Measurements from ENCODE around the gene KCNMB2.

Gene KCNMB2

DNA sequence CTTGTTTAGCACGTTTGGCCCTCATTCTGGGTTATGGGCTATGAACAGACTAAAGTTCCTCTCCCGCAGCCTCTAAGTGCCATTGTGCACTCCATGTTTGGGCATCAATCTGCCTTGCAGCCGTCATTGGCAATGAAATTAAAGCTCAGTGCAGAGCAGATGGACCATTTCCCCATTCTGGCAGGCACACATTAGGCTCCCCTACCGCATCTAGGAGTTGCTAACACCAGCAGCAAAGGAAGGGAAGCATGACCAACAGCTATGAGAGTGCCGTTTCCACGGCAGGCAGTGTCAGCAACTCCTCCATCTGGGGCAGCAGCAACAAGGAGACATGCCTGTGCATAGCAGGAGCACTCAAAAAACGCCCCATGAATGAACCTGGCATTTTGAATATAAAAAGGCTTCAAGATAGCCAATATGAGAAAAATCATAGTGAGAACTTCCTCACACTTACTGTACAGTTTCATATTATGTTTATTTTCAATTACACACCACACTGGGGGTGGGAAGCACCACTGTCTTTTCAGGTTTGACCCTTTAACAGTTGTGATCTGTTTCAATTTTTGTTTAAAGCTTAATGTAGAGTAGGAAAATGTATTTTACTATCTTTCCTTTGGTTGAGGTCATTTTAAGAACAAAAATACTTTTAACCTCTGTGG, 218.7 kb downstream of the KCNMB2 start:
- no peak for DNase-seq (ENCODE audit: low spot score)

DNA sequence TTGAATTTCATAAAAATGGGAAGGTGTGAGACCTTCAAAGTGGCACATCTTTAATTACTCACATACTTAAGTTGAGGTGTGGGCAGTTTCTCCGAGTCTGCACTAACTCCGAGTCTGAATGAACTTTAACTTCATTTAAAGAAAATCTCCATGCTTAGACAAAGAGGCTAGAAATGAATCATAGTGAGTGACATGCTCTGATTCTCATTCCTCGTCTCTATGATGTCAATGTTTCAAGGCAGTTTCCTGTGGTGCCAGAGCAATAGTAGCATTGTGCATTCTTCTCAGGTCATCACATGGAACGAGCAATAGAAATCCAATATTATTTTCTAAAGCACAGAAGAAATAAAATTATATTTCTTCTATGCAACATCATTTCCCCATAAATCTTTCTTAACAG, 224.8 kb downstream of the KCNMB2 start:
- no peak for DNase-seq (ENCODE audit: low spot score)

DNA sequence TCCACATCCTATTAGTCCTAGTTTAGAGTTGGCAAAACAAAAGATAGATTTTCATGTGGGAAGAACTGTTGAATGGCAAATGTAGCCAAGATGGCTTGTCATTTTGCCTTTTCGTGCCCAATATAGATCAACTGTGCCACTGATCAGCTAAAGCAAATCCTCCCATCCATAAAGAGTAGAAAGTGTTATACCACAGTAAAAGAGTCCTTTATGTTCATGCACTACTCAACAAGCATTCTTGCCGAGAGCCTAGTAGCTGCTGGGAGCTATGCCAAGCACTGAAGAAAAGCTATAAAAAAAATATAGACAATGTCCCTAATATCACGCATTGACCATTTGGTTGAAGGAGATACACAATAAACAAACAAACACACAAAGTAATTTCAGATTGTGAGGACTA, 225.2 kb downstream of the KCNMB2 start:
- DNase-seq (ENCODE audit: low spot score) = no peak

DNA sequence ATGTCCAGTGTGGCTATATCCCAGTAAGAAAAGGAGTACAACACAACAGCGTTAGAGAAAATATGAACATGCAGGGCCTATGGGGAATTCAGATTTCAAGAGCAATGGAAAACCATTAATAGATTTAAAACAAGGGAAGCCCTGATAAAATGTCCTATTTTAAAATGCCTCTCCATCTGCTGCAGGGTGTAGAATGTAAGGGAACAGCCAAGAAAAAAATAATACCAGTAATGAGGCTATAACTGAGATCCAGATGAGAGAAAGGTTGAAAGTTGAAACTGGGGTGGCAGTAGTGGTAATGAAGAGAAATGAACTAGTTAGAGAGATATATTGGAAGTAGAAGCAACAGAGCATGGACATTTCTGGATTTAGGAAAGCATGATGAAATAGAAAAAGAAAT, 226.1 kb downstream of the KCNMB2 start:
- no peak for DNase-seq (ENCODE audit: low spot score)

DNA sequence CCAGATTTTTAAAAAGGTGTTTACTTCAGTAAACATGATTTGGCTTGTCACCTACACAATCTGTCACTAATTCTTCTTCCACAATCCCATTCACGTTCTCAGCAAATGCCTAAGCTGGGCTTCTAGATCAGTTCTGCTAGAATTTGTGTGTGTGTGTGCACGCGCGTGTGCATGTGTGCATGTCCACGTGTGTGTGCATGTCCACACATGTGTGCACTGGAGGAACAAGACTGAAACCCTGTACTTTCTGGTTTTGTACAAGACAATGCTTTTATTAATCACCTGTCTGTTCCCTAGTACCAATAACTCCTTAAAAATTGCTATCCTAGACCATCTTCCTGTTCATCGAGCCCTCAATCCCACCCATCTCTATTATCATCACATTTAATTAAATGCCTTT, 229.2 kb downstream of the KCNMB2 start:
- DNase-seq (ENCODE audit: low spot score) = no peak

DNA sequence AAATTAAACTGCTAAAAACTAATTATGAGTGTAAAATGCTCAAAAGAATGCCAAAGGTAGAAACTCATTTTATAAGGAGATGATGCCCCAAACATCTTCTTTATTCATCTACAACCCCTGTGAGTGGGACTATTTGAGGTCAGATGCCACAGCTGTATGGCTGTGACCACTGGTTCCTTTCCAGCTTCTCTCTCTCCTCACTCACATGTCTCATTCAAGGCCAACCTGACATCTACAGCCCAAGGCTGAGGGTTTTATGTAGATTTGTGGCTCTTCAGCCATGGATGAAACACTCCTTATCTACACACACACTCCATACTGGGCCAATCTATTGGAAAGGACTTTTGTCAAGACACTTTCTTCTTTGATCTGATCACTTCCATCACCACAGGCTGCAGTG, 231.3 kb downstream of the KCNMB2 start:
- no peak for DNase-seq (ENCODE audit: low spot score)

DNA sequence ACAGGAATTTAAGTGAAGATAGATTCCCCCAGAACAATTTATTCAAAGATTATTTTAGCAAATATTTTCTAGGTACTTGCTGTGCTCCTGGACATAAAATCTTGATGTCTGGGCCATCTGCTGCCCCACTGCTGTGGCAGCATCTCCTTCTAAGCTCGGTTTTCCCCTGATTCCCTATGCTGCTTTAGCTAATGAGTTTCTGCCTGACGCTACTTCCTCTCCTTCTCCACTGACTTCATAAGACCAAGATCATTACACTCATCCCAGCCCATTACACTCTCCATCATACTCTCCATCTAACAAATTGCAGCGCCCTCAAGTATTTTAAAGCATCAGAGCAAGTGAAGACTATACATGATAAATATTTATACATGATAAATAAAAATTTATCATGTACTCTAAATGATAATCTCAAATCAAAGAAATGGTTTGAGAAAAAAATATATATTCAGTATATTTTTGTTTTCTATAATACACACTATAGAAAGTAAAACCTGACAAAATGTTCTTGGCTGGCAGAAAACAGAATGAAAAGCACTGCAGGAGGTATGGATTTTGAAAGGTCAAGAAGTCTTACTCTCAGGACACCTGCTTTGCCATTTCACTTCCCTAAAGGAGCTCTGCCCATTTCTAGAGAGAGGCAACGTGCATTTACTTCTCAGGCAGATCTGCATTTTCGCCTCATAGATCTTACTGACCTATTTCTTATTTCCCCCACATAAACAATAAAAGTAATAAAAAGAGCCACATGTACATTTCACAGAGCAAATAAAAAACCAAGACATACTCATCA, 232.0 kb downstream of the KCNMB2 start:
- DNase-seq (ENCODE audit: low spot score) = no peak

DNA sequence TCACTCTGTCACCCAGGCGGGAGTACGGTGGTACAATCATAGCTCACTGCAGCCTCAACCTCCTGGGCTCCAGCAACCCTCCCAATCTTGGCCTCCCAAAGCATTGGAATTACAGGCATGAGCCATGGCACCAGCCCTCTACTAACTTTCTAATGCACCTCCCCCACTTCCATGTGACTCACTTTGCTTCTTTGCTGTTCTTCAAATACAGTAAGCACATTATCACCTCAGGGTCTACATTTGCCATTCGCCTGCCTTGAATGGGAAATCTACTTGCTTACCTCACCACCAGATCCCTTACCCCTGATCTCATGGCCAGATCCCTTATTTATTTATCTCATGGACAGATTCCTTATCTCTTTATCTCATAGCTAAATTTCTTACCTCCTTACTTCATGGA, 235.3 kb downstream of the KCNMB2 start:
- no peak for DNase-seq (ENCODE audit: low spot score)

DNA sequence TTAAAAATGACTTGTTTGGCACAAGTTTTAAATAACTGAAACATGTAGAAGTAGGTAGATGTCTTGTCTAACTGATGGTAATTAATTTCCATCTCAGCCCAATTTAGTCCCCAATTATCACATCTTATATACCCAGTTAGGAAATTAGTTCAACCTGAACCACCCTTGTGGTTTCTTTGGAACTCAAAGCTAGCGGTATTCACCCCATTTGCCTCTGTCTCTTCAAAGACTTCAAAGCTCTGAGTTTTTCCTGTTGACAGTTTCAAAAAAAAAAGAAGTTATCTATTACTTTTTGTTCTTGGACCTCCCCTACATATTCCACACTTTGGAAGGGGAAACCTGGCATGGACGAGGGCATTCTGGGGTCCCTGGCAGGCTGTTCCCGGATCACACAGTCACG, 236.5 kb downstream of the KCNMB2 start:
- no peak for DNase-seq (ENCODE audit: low spot score)

DNA sequence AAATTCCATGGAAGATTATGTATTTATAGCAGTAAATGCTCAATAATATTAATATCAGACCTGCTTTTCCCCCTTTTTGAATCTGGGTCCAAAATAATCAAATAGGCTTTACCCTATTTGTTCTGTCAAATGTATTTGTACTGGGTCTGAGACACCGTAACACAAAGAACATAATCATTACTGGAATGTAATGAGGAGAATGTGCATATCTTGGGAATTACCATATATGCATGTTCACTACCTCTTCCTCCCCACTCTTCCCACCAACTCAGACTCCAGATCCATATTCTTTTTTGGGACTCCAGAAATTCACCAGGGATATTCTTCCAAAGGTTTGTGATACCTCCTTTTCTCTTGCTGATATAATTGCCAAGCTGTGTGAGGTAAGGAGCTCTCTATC, 237.1 kb downstream of the KCNMB2 start:
- DNase-seq (ENCODE audit: low spot score) = no peak

DNA sequence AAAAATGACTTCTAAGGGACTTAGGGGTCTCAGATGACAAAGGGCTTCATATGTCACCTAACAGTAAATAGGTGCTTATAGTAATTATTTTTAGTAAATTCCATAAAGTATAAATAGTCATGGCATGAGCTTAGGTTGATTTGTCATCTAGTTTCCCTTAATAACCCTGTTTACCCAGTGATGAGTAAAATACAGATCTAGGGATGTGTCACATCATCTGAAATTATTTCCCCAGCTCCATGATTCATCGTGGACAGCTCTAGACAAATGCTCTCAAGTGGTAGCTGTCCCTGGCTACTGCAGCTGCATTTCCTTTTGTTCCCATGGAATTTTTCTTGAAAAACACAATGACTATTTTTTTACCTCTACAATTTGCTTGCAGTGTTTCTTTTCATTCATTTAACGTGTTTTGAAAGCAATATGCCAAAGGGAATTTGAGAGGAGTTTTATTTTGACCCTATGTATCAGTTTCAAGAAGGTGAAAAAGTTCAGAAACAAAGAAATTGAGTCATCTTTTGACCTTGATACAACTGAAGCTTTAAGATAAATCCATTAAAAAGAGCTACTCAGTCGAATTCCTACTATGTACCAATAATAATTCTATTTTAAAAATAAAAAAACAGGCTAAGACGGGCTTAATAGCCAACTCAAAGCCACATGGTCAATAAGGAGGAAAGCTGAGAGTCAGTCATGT, 241.6 kb downstream of the KCNMB2 start:
- peak; percentile 58 for DNase-seq (ENCODE audit: low spot score)

DNA sequence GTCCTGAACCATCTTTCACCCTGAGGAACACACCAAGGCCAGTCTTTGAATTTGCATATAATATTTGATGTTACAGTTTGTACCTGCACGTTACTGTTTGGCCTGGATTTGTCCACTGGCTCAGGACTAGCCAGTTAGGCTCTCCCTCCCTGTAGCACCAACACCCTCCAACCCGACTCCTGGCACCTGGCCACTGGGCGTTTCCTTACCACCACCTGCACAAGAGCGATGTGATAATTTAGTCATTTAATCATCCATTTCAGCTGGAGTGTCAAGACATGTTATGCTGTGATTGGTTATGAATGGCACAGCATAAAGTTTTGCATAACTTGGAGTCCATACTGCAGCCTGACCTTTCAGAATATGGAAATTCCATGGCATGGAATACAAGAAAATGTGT, 242.4 kb downstream of the KCNMB2 start:
- no peak for DNase-seq (ENCODE audit: low spot score)

DNA sequence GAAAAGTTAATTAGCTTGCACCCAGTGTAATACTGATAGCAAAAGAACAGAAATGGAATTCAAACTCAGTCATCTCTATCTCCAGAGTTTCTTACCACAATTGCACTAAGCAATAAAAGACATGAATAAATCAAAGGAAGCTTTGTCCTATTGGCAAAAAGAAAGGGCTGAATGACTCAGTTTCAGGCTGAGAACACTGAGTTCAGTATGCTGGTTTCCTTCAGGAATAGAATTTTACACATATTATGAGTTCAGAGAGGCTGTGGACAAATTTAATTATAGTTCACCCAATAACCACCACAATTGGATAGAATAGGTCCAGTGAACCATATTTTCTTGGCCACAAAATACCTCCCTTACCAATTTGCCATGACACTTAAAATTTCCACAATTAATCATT, 249.7 kb downstream of the KCNMB2 start:
- no peak for DNase-seq (ENCODE audit: low spot score)

DNA sequence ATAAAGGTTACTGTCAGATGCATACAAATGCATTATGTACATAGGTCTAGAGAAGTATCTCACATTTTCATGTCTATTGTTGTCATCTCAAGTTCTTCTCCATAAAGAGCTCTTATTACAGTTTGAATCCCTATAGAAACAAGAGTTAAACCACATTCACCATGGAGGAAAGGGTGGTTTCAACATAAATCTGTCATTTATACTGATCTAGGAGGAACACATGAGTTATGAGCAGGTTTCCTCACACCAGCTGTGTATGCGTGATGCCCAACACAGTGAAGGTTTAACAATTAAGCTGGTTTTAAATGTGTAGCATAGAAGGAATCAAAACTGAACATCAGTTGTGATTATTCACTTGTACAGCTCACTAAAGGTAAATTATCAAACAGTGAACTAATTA, 251.7 kb downstream of the KCNMB2 start:
- DNase-seq (ENCODE audit: low spot score) = no peak

DNA sequence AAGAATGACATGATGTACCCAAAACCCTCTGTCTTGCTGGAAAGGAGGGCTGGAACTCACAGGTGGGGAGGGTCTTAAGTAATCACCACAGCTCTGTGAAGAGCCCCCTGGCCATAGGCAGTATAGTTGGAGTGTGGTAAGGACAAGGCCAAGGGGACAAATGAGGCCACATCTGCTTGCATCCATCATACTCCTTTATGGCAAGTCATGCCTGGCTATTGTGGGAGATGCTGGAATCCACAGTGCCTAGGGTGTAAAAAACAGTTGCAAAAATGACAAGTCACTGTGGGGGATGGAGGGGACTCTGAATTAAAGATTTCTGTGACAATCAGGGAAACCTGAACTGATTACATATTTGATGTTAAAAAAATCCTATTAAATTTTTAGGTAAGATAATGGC, 258.5 kb downstream of the KCNMB2 start:
- no peak for DNase-seq (ENCODE audit: low spot score)

DNA sequence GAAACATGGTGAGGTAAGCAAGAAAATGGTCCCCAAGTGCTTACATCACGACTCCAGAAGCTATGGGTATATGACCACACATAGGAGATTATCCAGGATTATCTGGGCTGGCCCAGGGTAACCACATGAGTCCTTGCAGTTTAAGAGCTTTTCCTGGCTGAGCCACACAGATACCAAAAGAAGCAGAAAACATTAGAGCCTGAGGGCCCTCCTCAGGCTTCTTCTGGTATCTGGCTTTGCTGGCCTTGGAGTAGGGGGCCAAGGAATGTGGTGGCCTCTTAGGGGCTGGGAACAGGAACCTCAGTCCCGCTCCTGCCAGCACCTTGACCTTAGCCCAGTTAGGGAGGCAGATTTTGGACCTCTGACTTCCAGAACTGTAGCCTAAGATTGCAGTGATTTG, 259.1 kb downstream of the KCNMB2 start:
- DNase-seq (ENCODE audit: low spot score) = no peak

DNA sequence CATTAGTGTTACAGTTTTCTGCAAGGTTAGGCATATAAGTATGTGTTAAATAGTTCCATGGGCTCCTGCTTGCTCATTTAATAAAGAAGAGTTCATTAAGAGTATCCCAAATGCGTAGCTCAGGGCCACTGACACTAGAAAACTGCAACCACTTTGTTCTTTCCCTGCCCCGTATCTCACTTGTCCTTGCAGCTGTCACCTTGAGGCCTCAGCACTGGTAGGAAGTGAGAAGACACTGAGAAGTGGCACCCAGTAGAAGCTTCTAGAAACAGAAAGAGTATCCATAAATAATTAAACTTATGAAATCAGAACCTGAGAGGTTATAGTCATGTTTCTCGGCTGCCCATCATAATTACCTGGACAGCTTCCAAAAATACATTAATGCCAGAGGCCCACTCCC, 266.0 kb downstream of the KCNMB2 start:
- no peak for DNase-seq (ENCODE audit: low spot score)

DNA sequence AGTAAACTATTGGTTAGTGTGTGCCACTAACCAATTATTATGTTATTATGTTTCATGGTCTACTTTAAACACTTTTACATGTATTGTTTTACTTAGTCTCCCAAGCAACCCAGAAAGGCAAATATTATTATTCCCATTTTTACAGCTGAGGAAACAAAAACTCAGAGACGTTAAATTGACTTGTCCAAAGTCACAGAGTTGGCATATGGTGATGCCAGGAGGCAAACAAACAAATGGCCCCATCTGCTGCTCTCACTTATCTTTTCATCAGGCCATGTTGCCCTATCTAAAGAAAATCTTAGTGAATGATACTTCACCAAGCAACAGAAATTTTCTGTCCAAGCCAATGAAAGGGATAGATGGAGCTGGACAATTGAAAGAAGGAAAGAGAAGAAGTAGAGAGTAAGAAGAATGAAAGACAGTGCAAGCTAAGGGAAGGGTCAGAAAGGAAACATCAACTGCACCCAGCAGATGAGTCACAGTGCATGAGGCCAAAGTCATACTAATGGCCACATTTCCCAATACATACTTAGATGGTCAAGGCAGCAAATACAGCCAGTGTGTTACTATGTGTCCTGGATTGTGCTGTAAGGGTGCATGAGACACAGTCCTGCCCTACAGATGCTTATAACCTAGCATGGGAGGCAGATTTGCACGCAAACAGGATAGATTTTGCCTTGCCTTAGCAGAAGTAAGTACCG, 266.9 kb downstream of the KCNMB2 start:
- DNase-seq (ENCODE audit: low spot score) = peak; percentile 19

DNA sequence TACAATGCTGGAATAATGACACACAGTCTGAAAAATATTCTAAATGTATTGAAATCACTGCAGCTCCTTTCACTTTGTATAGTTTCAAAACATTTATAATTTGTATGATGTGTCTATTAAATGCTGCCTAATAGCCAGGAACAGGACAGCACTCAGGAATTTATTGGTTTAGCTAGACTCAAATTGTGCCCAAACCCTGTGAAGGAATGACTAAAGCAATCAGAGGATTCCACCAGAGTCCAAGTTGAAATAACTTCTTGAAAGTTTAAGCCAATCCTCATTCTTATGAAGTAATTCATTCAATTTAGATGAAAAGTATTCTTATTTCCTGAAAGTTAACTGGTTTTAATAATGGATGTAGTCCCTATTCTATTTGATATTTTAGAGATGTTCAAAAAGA, 268.4 kb downstream of the KCNMB2 start:
- no peak for DNase-seq (ENCODE audit: low spot score)

DNA sequence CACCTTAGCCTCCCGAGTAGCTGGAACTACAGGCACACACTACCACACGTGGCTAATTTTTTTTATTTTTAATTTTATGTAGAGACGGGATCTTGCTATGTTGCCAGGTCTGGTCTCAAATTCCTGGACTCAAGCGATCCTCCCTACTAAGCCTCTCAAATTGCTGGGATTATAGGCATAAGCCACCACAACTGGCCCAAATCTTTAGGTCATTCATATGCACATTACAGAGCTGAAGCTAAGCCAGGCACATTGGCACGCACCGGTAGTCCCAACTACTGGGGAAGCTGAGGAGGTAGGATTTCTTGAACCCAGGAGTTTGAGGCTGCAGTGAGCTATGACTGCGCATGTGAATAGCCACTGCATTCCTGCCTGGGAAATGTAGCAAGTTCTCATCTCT, 269.5 kb downstream of the KCNMB2 start:
- DNase-seq (ENCODE audit: low spot score) = no peak

DNA sequence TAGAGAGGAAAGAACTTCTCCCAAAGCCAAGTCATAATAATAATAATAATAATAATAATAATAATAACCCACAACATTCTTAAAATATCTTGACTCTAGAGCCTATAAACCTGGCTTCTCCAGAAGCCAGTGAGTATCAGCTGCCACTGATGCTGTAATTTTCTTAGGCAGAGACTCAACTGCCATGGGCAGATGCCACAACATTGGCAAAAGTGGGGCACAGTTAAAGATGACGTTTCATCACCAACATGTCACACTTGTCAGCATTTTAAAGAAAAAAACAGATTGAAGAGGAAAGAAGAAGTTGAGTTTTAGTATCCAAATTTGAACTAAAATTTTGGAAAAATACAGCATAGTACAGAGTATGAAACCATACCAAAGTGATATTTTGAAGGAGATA, 270.4 kb downstream of the KCNMB2 start:
- DNase-seq (ENCODE audit: low spot score) = no peak

DNA sequence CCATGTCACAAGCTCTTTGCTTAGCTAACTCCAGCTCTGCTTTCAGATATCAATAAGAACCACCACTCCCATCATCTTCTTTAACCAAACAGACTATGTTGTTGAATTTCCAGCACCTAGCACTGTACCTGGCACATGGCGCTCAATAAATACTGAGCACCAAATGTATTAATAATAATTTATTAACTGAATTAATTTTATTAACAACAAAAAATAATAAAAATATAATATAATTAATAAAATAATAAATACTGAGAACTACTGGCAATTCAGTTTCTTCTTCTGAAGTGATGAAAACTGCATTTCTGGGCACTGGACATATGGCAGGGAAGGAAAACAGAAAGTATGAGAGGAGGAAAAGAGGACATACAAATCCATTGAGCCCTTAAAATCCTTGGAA, 271.5 kb downstream of the KCNMB2 start:
- DNase-seq (ENCODE audit: low spot score) = no peak

DNA sequence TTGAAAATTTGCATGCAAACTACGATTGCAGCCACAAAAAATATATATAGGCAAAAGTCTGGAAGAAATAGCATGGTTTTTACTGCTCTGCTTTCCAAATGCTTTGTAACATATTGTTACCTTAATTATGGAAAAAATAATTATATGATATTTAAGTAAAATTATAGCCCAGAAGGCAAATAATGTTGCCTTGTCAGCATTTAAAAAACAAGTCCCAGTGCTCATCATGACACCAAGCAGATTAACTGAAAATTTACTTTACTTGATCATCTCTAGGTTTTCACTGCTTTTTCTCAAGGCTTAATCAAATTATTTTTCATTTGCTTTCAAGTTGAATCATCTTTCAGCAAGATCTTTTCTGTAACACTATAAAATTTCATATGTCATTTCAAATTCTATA, 272.5 kb downstream of the KCNMB2 start:
- DNase-seq (ENCODE audit: low spot score) = no peak
